ENCODE data around the gene SLC5A5. TPM values are rescaled to one million over a fixed set of nuclear protein-coding genes. Genes with fewer than 3 reads are reported as not detected.

SLC5A5 gene
- total RNA-seq, 3 donors from 2014 or later = not detected

GRCh38 chr19:17846146-17846545 is 25.6 kb upstream of the SLC5A5 start:
- TF ChIP-seq POLR2A (IDR thresholded peaks at IDR 0.05) = no peak
- no peak for TF ChIP-seq CTCF (IDR thresholded peaks at IDR 0.05)
- TF ChIP-seq POLR2AphosphoS5 (IDR thresholded peaks at IDR 0.05) = no peak
- no peak for DNase-seq (ENCODE audit: low spot score in 2 of 2)
- H3K36me3 ChIP-seq = no peaks in the 10 kb centered on the region
- H3K27me3 ChIP-seq = peaks cover 0 to 2% of the 10 kb centered on the region in 2 donors
- H3K4me3 ChIP-seq = peak overlapping the region in 1 of 3 donors; percentile 15
- H3K4me1 ChIP-seq = no peaks in the 10 kb centered on the region
- no peak overlapping the region for H3K27ac ChIP-seq
- intact Hi-C loops (cut with DNase I; ENCODE audit: low total_unique reads) = loop anchor here (5.0 kb wide), 1 partner anchor 499 kb away; no protein-coding TSS in a partner anchor
- H3K9me3 ChIP-seq = no peaks in the 10 kb centered on the region

- intact Hi-C loops (cut with DNase I; ENCODE audit: low total_unique reads) = loop anchor here (5.0 kb wide), 1 partner anchor 500 kb away; no protein-coding TSS in a partner anchor
- peak within 1 kb of the TSS; percentile 35 to 72 (median 49) for H3K4me3 ChIP-seq
- H3K9me3 ChIP-seq = no peaks in the 10 kb centered on the region
- H3K27me3 ChIP-seq = peaks cover 0 to 2% of the 10 kb centered on the region in 2 donors
- no peak for TF ChIP-seq POLR2AphosphoS5 (IDR thresholded peaks at IDR 0.05)
- TF ChIP-seq POLR2A (IDR thresholded peaks at IDR 0.05) = no peak
- no peak for TF ChIP-seq CTCF (IDR thresholded peaks at IDR 0.05)
- DNase-seq (ENCODE audit: low spot score in 2 of 2) = no peak
- no peaks in the 10 kb centered on the region for H3K4me1 ChIP-seq
- peak within 1 kb of the TSS; percentile 76 to 93 for H3K27ac ChIP-seq
- H3K36me3 ChIP-seq = no peaks in the 10 kb centered on the region
Measured at GRCh38 chr19:17847538-17848366, 24.0 kb upstream of the SLC5A5 start, which contains the start of gene JAK3. Gene JAK3 (minus strand): TSS chr19:17847982. CDS start chr19:17844417, 3,565 bp downstream.

- TF ChIP-seq POLR2AphosphoS5 (IDR thresholded peaks at IDR 0.05) = no peak
- TF ChIP-seq POLR2A (IDR thresholded peaks at IDR 0.05) = no peak
- no peak for TF ChIP-seq CTCF (IDR thresholded peaks at IDR 0.05)
- intact Hi-C loops (cut with DNase I; ENCODE audit: low total_unique reads) = loop anchor here (5.0 kb wide), 1 partner anchor 501 kb away; no protein-coding TSS in a partner anchor
Measured at GRCh38 chr19:17848595-17849292, 23.0 kb upstream of the SLC5A5 start.

GRCh38 chr19:17854061-17854460 is 17.7 kb upstream of the SLC5A5 start:
- H3K36me3 ChIP-seq = no peaks in the 10 kb centered on the region
- no peak for TF ChIP-seq CTCF (IDR thresholded peaks at IDR 0.05)
- no peak for TF ChIP-seq POLR2AphosphoS5 (IDR thresholded peaks at IDR 0.05)
- no peak for TF ChIP-seq POLR2A (IDR thresholded peaks at IDR 0.05)
- intact Hi-C loops (cut with DNase I; ENCODE audit: low total_unique reads) = no loop called here
- H3K9me3 ChIP-seq = no peaks in the 10 kb centered on the region
- DNase-seq (ENCODE audit: low spot score in 2 of 2) = no peak
- no peak overlapping the region for H3K27ac ChIP-seq
- H3K4me3 ChIP-seq = no peak overlapping the region
- H3K27me3 ChIP-seq = no peaks in the 10 kb centered on the region
- no peaks in the 10 kb centered on the region for H3K4me1 ChIP-seq

More at GRCh38 chr19:17848595-17849292, 23.0 kb upstream of the SLC5A5 start:
- no peak overlapping the region for H3K4me3 ChIP-seq
- no peaks in the 10 kb centered on the region for H3K9me3 ChIP-seq
- no peaks in the 10 kb centered on the region for H3K4me1 ChIP-seq
- peaks cover 0 to 2% of the 10 kb centered on the region in 2 donors for H3K27me3 ChIP-seq
- DNase-seq (ENCODE audit: low spot score in 2 of 2) = peak in 1 of 2 donors; percentile 52
- H3K27ac ChIP-seq = peak overlapping the region; percentile 76 to 93
- H3K36me3 ChIP-seq = no peaks in the 10 kb centered on the region
